Psoas muscle (tissue), 8 donors: ENCODE results near the gene PHF23. TPM values are rescaled to one million over a fixed set of nuclear protein-coding genes. Genes with fewer than 3 reads are reported as not detected.

ENCODE experiments used
- ATAC-seq, 4 donors: fragments of 200-7000 bp; cut with Tn5 transposase; one replicate each; pipeline ENCODE4 v1.9.1; 2020; ENCODE audit warnings: moderate library complexity in 3 of 4, mild to moderate bottlenecking in 2 of 4
- DNase-seq, 2 donors: peaks; one replicate each; pipeline ENCODE4 v3.0.0-alpha.2; 2020
- H3K27ac ChIP-seq: fragments of 200-600 bp; one replicate; pipeline ENCODE4 v1.8.0; 2022
- H3K27me3 ChIP-seq, 3 donors: fragments of 200-600 bp in 1 of 3; one replicate each; pipeline versions ENCODE4 v1.6.1 to v1.8.0; 2013 to 2022; ENCODE audit warnings: low read length in 2 of 3, mild to moderate bottlenecking in 2 of 3, moderate library complexity in 1 of 3; ENCODE audit not compliant: insufficient read depth in 3 of 3
- H3K36me3 ChIP-seq, 2 donors: fragments of 200-600 bp in 1 of 2; one replicate each; pipeline versions ENCODE4 v1.6.1 to v1.8.0; 2013 to 2022; ENCODE audit warnings: low read depth in 1 of 2, mild to moderate bottlenecking in 1 of 2, moderate library complexity in 1 of 2; ENCODE audit not compliant: insufficient read depth in 1 of 2
- H3K4me1 ChIP-seq: fragments of 200-600 bp; one replicate; pipeline ENCODE4 v1.8.0; 2022
- H3K4me3 ChIP-seq: fragments of 200-600 bp; one replicate; pipeline ENCODE4 v1.8.0; 2022; ENCODE audit warnings: mild to moderate bottlenecking
- H3K9me3 ChIP-seq: fragments of 200-600 bp; one replicate; pipeline ENCODE4 v1.8.0; 2022
- CTCF ChIP-seq: fragments of 200-600 bp; IDR thresholded peaks from one replicate; pipeline ENCODE4 v1.8.0; 2022; ENCODE audit warnings: antibody characterized with exemption
- WGBS, 3 donors: extraction: QIAGEN DNeasy Blood & Tissue Kit; methylation state at CpG; one replicate each; pipeline versions ENCODE4 v1.1.6 to v1.1.7; 2013; 5-methylcytosine and 5-hydroxymethylcytosine counted together
- intact Hi-C, 2 donors: fragments of 100-400 bp; cut with DNase I; formaldehyde crosslinking; loops; one replicate each; pipeline versions ENCODE4 v1.11.0 to v1.14.2; 2022
- polyA plus RNA-seq, 3 donors: library from polyadenylated mRNA; stranded (reverse); fragments of 200-250 nt; gene quantifications; one replicate each; pipeline ENCODE4 v1.2.3, GENCODE V29; 2013
- total RNA-seq, 4 donors: library from RNA; stranded (reverse); fragmentation: NEBNext Ultra II Directional in 2 of 4; extraction: Animal tissue kit (Norgen Biotek cat#: 25700) in 2 of 4; gene quantifications; one replicate each; pipeline versions ENCODE4 v1.2.1 to v1.2.4, GENCODE V29; 2021 to 2023
- donor health status: healthy with polysubstance abuse.
- donor health status: DM: no; HTN: no; CAD: no; lungs with moderate emphysema.
- donor health status: Bipolar disorder and iron deficiency.
- donor health status: healthy.
- donor health status: DM: yes; HTN: yes; CAD: no.
- donor health status: DM: no; HTN: no; CAD: no.
- donor health status: DM: no; HTN: no; CAD: no.
- donor health status: DM: yes; HTN: yes; CAD: no.

The PHF23 gene
- total and polyA plus RNA-seq, 7 donors, result 20.9 to 43.3 (median 28.2) TPM

- ATAC-seq, result no peak
- 83 to 88% (median 86%) methylated on average over 8 of the region's 8 CpGs for WGBS, 3 donors
- intact Hi-C loops, result loop anchor here in 1 of 2 donors (5.0 kb wide), 1 partner anchor 68 kb away; no protein-coding TSS in a partner anchor
- H3K4me3 ChIP-seq, result no peak overlapping the region
- H3K27me3 ChIP-seq, result no peaks in the 10 kb centered on the region
- H3K9me3 ChIP-seq, result no peaks in the 10 kb centered on the region
- H3K4me1 ChIP-seq, result peaks cover 21% of the 10 kb centered on the region
- DNase-seq, result no peak
- no peak for TF ChIP-seq CTCF
- H3K36me3 ChIP-seq, result peaks cover 0 to 9% of the 10 kb centered on the region in 2 donors
- peak overlapping the region; percentile 96 for H3K27ac ChIP-seq
These were observed 40.2 kb upstream of the PHF23 start for GRCh38 chr17:7279448-7279847.

GRCh38 chr17:7266784-7267183, 27.5 kb upstream of the PHF23 start:
- no peak for ATAC-seq
- Histone ChIP-seq H3K9me3 (no peaks in the 10 kb centered on the region), H3K27ac (no peak overlapping the region), H3K27me3 (peaks cover 0 to 36% (median 16%) of the 10 kb centered on the region in 3 donors), H3K36me3 (no peaks in the 10 kb centered on the region), H3K4me1 (peaks cover 4% of the 10 kb centered on the region), H3K4me3 (no peak overlapping the region)
- no peak for TF ChIP-seq CTCF
- intact Hi-C loops, result loop anchor here (5.0 to 10.0 kb wide), 2 partner anchors 41 to 78 kb away; partner anchors contain the start of gene EIF5A (in 1 of the 2)
- WGBS, 3 donors, result 71 to 76% (median 74%) methylated on average over 1 of the region's 1 CpG
- no peak for DNase-seq

GRCh38 chr17:7263801-7264078, 24.5 kb upstream of the PHF23 start:
- peaks cover 9% of the 10 kb centered on the region for H3K4me1 ChIP-seq
- peaks cover 0 to 11% of the 10 kb centered on the region in 2 donors for H3K36me3 ChIP-seq
- H3K27ac ChIP-seq, result no peak overlapping the region
- TF ChIP-seq CTCF, result no peak
- DNase-seq (no peak), ATAC-seq (no peak)
- H3K27me3 ChIP-seq, result peaks cover 0 to 50% (median 21%) of the 10 kb centered on the region in 3 donors
- intact Hi-C loops, result loop anchor here in 1 of 2 donors (10.0 kb wide), 1 partner anchor 81 kb away; no protein-coding TSS in a partner anchor
- 50 to 79% (median 57%) methylated on average over 4 of the region's 4 CpGs for WGBS, 3 donors
- no peaks in the 10 kb centered on the region for H3K9me3 ChIP-seq
- no peak overlapping the region for H3K4me3 ChIP-seq

- intact Hi-C loops, result loop anchor here in 1 of 2 donors (10.0 kb wide), 1 partner anchor 82 kb away; no protein-coding TSS in a partner anchor
- Histone ChIP-seq H3K36me3 (peaks cover 0 to 17% of the 10 kb centered on the region in 2 donors), H3K27me3 (peaks cover 0 to 50% (median 21%) of the 10 kb centered on the region in 3 donors), H3K27ac (no peak overlapping the region), H3K4me3 (peak overlapping the region; percentile 66), H3K9me3 (no peaks in the 10 kb centered on the region), H3K4me1 (peaks cover 9% of the 10 kb centered on the region)
- ATAC-seq, result peak in 2 of 4 donors; percentile 3 to 15
- no peak for TF ChIP-seq CTCF
- DNase-seq, result peak in 1 of 2 donors; percentile 29
- 11 to 14% (median 13%) methylated on average over 26 of the region's 26 CpGs for WGBS, 3 donors
These were observed 23.9 kb upstream of the PHF23 start for GRCh38 chr17:7262935-7263800.
